HG03108 (cell line): ENCODE results near the gene RSU1.

Experiments used
- ATAC-seq: cut with Tn5 transposase; IDR thresholded peaks from one replicate; pipeline ENCODE4 v1.9.1; 2021; ENCODE audit warnings: moderate library complexity; ENCODE audit not compliant: unreplicated experiment

The RSU1 gene

DNA sequence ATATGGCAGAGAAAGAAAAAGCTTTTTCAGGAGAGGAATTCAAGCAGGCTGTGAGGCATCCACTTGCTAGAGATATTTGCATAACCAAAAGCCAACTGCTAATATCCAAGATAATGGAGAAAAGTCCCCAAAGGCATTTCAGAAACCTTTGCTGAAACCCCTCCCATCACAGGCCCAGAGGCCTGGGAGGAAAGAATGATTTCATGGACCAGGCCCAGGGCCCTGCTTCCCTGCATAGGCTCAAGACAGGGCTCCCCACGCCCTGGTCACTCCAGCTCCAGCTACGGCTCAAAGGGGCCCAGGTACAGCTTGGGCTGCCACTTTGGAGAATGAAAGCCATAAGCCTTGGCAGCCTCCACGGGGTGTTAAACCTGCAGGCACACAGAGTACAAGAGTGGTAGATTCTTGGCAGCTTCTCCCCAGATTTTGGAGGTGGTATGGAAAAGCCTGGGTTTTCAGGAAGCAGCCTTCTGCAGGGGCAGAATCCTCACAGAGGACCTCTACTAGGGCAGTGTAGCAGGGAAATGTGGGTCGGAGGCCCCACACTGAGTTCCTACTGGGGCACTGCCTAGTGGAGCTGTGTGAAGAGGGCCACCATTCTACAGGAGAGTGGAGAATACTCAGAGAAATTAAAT is 5.6 kb upstream of the RSU1 start:
- no peak for ATAC-seq

DNA sequence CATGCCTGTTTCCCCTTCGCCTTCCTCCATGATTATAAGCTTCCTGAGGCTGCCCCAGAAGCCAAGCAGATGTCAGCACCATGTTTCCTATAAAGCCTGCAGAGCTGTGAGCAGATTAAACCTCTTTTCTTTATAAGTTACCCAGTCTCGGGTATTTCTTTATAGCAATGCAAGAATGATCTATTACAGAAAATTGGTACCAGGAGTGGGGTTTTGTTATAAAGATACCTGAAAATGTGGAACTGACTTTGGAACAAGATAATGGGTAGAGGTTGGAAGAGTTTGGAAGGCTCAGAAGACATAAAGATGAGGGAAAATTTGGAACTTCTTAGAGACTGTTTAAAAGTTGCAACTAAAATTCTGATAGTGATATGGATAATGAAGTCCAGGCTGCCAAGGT is 4.8 kb upstream of the RSU1 start:
- ATAC-seq = no peak

DNA sequence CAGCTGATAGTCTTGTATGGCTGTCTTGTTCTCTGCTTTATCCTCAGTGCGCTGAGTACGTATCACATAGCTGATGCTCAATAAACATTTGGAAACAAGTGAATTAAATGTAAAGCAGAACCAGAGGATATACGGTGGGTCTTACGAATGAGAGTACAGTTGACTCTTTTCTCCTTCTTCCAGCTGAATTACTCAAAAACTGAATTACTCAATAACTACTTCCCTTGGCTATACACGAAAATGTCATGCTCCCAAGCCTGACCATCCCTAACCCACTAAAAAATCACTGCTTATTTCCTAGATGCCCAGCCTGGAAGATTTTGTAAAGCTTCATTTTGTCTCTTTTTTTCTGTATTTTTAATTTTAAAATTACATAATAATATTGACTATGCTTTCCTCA is 3.2 kb upstream of the RSU1 start:
- no peak for ATAC-seq

DNA sequence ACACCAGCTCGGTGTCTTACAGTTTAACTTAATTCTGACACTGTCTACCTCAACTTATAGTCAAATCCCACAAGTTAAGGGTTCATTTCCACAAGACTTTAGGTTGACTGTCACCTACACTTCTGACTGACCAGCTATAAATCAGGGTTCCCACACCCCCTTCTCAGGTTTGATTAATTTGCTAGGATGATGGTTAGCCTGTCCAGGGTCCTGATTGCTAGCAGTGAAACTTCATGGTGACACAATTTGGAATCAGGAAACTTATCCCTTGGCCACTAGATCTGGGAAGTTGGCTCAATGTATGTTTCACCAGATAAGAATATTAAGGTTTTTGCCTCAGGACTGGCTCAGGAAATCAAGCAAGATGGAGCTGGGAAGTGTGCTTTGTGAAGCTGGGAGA is 2.8 kb upstream of the RSU1 start:
- ATAC-seq = no peak

DNA sequence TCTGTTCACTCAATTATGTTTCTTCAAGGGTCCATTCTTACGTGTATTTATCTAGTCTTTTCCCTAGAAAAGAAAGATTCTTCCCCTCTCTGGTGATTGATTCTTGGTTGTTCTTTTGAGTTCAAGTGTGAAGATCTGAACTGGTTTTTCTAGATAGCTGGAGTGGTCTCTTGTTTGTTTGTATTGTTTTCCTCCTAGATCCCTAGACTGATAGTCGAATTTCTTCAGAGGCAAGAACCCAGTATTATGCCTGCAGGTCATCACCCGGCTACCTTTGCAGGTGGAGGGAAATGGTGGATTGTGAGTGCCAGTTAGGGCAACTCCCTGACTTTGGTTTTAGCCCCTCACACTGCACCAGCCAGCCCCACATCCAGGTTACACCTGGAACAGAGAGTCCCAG is 2.2 kb upstream of the RSU1 start:
- no peak for ATAC-seq

DNA sequence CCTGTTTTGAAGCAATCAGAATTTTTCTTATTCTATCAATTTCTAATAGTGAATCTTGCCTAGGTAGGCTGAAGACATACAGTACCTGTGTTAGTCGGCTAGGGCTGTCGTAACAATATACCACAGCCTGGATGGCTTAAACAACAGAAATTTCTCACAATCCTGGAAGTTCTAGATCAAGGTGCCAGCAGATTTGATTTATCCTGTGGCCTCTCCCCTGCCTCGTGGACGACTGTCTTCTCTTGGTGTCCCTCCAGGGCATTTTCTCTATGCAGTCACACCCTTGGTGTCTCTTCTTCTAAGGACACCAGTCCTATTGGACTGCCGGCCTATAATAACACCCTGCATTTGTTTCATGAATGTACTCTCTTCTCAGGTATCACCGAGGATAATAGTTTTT is 1.8 kb upstream of the RSU1 start:
- ATAC-seq = no peak

DNA sequence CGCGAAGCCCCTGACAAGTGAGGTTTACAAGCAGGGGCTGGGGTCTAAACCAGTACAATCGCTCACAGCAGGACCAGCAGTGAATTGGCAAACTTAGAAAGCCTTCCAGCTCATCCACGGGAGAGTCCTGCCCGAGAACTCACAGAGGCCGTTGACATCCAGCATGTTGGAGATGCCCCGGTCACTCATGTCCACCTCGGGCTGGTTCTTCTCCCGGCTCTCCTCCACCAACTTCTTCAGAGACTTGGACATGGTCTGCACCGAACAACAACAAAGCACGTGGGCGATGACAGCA is 447 bp downstream of the RSU1 start:
- no peak for ATAC-seq

DNA sequence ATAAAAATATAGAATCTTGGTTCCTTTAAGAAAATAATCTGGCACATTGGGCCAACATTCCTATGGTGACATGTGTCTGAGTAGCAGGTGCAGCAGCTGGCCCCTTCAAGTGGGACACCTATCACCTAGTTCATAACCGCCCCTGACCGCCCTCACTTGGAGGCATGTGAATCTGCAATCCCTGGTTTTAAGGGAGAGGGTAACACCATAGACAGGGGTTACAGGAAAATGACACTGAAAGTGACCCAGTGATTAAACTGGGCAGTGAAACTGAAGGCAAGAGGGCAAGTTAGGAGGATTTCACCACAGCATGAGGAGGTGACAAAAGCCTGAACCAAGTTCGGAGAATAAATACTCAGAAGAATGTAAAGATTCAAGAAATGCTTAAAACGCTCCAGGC is 1.1 kb downstream of the RSU1 start:
- ATAC-seq = no peak

DNA sequence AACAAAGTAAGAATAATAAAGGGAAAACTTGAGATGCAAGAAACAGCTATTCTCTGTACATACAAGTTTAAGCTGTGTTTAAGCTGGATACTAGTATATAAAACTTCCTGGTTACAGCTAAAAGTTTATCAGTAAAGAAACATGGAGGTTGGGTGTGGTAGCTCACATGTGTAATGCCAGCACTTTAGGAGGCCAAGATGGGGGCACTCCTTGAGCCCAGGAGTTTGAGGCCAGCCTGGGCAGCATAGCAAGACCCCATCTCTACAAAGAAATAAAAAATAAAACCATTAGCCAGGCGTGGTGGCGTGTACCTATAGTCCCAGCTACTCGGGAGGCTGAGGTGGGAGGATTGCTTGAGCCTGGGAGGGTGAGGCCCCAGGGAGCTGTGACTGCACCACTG is 3.2 kb downstream of the RSU1 start:
- ATAC-seq = no peak

DNA sequence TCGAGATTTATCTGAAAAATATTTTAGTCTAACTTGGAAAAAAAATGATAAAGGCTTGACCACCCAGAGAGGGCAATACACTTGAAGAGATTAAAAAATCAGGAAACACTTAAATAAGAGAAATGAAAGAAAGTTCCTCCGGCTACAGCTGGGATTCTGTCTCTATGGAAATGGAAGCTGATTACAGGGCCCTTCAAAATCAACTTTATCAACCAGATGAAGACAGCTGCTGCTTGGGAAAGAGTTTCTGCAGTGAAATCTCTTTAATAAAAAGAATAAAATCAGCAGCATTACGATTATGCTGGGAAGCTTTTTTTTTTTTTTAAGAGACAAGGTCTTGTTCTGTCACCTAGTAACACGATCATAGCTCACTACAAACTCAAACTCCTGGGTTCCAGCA is 4.5 kb downstream of the RSU1 start:
- ATAC-seq = no peak

DNA sequence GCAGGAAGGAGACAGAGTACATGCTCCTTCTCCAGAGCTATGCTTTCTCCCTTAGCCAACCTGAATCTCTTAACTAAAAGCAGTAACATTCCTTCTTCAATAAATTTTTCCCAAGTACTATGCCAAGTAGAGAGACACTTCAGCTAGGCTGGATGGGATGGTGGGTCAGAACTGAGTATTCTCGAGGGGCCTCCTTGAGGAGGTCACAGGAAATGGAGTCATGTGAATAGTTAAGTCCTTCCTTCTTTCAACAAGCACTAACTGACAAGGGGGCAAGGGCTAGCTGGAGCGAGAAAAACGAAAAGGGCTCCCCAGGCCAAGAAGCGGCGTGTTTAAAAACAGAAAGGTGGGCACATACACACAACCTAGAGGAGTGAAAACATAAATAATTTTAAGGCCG is 5.5 kb downstream of the RSU1 start:
- no peak for ATAC-seq

DNA sequence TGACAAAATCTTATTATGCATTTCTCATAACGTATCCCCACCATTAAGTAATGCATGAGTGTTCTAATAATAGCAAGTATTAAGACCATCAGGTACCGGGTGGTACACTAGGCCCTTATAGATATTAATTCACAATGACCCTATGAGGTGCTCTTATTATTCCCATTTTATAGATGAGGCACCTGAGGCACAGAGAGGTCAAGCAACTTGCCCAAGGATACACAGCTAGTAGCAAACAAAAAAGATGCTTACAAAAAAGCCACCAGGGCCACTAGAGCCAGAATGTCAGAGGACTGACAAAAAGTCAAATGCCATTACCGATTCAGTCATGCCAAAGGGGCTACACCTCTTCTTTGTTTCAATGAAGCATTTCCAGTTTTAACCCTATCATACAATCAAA is 5.9 kb downstream of the RSU1 start:
- no peak for ATAC-seq

DNA sequence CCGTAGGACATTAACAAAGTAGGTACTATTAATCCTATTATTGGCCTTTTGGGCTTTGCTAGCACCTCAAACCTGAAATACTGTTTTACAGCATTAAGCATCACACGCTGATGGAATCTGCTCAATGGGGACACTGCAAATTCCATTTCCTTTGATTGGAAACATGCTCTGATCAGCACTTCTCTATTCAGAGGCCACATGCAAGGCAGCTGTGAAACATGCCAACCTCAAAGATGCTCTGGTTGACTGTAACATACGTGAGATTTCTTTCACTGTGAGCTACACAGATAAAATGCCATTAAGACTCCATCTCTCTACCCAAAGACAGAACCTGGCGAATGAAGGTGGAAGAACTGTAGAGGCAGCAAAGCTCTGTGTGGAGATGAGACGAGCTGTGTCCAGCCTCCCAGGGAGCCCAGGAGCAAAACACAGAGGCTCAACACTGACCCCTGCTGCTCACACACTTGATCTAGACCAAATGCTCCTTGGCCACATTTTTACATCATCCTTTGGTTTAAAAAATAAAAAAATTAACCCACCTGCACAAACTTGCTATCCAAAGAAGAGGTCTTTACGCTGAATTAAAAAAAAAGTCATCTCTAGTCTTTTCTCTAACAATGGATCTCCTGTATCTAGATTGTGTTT is 8.0 kb downstream of the RSU1 start:
- ATAC-seq = peak; percentile 84

DNA sequence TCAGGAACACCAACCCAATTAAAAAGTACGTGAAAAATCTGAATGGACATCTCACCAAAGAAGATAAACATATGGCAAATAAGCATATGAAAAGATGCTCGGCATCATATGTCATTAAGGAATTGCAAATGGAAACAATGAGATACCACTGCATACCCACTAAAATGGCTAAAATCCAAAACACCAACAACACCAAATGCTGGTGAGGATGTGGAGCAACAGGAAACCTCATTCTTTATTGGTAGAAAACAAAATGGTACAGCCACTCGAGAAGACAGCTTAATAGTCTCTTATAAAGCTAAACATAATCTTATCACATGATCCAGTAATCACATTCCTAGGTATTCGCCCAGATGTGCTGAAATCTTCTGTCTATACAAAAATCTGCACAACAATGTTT is 13.1 kb downstream of the RSU1 start:
- no peak for ATAC-seq

DNA sequence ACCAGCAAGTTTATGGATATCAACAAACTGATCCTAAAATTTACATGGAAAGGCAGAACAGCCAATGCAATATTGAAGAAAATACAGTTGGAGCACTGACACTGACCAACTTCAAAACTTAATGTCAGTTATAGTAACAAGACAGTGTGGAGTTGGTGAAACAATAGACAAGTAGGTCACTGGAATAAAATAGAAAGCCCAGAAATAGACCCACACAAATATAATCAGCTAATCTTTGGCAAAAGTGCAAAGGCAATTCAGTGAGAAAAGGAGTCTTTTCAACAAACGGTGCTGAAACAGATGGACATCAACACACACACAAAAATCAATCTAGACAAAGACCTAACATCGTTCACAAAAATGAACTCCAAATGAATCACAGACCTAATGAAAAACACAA is 13.8 kb downstream of the RSU1 start:
- no peak for ATAC-seq

DNA sequence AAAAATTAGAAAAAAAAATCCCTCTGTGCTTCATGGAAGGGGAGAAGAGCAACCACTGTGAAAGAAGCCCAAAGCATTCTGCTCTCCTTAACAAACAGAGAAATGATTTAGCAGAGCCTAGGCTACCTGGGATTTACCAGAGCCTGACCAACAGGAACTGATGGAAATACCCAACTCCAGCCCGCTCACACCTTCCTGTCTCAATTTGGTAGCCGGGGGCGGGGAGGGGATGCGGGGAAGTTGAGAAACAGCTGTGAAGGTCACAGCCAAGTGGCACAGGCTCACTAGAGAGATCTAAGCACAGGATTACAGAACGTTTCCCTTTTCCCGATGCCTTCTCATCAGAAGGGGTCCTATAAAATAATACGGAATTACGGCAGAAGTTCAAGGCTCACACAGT is 17.6 kb downstream of the RSU1 start:
- peak; percentile 80 for ATAC-seq

DNA sequence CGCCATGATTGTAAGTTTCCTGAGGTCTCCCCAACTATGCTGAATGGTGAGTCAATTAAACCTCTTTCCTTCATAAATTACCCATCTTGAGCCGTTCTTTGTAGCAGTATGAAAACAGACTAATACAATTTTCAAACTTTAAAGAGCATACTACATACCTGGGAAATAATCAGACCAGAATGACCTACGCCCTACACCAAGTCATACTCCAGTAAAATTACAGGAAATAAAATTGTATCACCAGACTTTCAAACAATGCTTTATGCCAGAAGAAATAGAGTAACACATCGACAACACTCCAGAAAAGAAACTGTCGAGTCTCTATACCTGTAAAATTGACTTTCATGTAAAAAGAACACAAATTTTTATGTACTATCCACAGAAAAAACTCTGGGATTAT is 18.7 kb downstream of the RSU1 start:
- ATAC-seq = no peak

DNA sequence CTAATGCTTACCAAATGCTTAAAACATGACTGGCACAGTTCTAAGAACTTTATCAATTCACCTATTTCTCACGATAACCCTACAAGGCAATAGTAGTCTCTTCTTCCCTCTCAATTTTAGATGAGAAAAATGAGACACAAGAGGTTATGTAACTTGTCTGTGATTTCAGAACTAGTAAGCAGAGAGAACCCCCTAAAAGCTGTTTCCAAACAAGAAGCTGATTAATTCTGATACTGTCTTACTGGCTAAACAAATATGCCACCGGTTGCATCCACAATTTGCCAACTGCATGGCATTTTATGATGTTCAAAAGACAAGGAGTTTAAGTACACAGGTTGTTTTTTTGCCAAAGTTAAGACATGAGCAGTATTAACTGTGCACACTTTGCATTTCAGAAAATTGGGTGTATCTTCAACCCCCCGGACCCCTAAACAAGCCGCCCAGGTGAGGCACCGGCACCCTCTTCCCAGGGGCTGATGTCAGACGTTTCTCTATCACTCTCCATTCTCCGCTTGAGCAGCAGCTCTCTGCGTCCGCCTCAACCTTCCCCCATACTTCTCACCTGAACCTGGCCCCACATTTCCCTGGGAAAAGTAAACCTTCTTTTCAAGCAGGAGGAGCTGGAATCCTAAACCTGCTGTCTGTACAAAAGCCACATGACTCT is 21.7 kb downstream of the RSU1 start:
- no peak for ATAC-seq

DNA sequence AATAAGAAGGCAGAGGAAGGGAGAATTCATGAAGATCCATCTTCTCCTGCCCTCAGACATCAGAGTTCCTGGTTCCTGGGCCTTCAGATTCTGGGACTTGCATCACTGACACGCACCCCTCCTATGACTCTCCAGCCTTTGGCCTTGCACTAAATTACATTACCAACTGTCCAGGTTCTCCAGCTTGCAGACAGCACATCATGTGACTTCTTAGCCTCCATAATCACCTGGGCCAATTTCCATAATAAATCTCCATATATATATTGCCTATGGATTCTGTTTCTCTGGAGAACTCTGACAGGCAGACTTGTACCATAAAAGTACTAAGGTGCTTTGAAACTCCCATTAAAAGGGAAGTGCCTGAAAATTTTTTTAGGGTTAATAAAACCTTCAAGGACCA is 23.2 kb downstream of the RSU1 start:
- no peak for ATAC-seq

DNA sequence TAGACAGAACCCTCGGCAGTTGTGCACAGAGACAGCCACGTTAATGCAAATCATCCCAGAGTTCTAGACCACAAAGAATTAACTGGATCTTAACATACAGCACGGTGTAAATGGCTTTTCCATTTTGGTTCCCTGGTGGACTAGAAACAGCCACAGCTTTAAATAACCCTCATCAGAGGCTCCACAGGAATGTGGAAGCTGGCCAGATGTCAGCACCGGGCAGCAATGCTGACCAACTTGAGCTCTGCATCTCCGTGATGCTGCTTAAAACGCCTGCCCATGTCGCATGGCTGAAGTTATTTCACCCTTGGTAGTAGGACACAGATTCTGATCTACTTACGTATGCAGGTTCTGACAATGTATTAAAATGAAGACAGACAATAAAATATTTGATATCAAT is 24.5 kb downstream of the RSU1 start:
- no peak for ATAC-seq

DNA sequence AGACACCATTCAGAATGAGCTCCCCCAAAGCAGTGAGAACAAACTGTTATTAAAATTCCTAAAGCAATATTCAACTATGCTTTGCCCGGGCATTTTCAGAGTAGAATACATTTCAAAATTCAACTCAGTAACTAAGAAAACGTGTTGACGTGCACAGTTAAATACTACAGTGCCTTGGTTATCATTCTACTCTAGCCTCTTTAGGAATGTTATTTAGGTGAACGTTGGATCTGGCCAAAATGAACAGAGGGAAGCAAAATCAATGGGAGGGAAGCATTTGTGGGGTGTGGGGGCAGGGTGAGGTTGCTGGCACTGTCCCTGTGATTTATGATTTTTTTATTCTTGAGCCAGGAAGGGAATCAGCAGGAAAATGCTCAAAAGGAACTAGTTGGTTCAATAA is 27.5 kb downstream of the RSU1 start:
- no peak for ATAC-seq

DNA sequence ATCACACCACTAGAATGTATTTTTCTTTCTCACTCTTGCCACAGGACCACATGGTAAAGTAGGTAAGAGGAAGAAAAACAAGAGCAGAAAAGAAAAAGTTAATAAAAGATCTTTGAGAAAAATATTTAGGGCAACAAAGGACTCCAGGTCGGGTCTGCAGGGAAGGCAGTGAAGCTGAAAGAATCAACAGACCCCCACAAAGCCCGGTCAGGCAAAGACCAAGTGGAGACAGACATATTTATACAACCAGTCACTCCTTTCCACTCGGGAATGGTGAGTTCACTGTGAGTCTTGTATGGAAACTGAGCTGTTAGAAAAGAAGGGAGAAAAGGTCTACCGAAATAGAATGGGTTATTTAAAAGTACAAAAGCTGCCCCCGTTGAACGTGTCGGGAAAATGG is 28.0 kb downstream of the RSU1 start:
- no peak for ATAC-seq

DNA sequence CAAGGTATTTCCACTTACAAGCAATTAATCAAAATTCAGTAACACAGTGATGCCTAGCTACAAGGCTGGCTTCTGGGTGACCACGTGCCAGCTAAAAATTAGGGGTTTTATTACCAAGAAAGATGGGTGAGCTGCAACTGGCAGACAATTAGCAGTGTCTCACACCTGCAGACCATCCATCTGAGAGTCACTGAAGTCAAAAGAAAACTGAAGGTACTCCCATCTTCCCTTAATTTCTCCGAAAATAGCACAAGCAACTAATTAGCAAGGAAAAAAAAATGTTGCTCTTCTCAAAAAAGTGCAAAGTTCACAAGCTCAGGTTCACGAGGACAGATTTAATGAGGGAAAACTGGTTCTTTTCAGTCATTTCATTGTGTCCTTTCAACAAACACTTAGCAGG is 28.4 kb downstream of the RSU1 start:
- no peak for ATAC-seq
